ENCODE data around the gene SLC25A10. TPM values are rescaled to one million over a fixed set of nuclear protein-coding genes. Genes with fewer than 3 reads are reported as not detected.

SLC25A10 gene
- polyA plus RNA-seq, 1 donor from 2014 or later = 8.7 TPM

DNA sequence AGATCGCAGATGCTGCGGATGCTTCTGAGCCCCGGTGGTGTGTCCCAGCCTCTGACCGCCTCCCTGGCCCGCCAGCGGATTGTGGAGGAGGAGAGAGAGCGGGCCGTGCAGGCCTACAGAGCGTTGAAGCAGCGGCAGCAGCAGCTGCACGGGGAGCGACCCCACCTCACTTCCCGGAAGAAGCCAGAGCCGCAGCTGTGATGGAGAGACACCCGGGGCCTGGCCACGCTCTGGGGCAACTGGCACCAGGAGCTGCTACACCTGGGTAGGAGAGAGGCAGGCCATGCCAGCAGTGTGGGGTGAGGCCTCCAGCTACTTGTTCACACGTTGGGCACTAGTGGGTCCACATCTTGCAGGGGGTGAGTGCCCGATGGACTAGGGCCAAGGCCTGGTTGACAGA is 39.6 kb upstream of the SLC25A10 start:
- H3K27ac ChIP-seq (ENCODE audit: low read length) = no peak overlapping the region
- no peaks in the 10 kb centered on the region for H3K9me3 ChIP-seq (ENCODE audit: low read length)
- H3K9me2 ChIP-seq (ENCODE audit: insufficient read depth, low read length) = no peaks in the 10 kb centered on the region
- H3K4me2 ChIP-seq (ENCODE audit: low read length) = no peak overlapping the region
- no peaks in the 10 kb centered on the region for H4K20me1 ChIP-seq (ENCODE audit: insufficient read depth)
- no peaks in the 10 kb centered on the region for H3K36me3 ChIP-seq (ENCODE audit: insufficient read depth, low read length)
- H3K4me3 ChIP-seq (ENCODE audit: low read length) = no peak overlapping the region
- no peaks in the 10 kb centered on the region for H3K27me3 ChIP-seq (ENCODE audit: insufficient read depth, low read depth, low read length)
- no peaks in the 10 kb centered on the region for H3F3A ChIP-seq (ENCODE audit: insufficient read depth, low read length, poor library complexity, severe bottlenecking)
- H3K79me2 ChIP-seq (replicated peaks; ENCODE audit: insufficient read depth, low read length) = peaks cover 6% of the 10 kb centered on the region
- TF ChIP-seq MXI1 (conservative IDR thresholded peaks at IDR 0.05; ENCODE audit: poor library complexity, severe bottlenecking) = no peak
- TF ChIP-seq EP300 (conservative IDR thresholded peaks at IDR 0.05; ENCODE audit: poor library complexity, severe bottlenecking) = no peak
- no peak for TF ChIP-seq EZH2 (IDR thresholded peaks at IDR 0.05; ENCODE audit: borderline replicate concordance, insufficient read depth, low read length, poor library complexity, severe bottlenecking)
- TF ChIP-seq TAF1 (IDR thresholded peaks at IDR 0.05; ENCODE audit: low read depth) = no peak
- TF ChIP-seq RAD21 (conservative IDR thresholded peaks at IDR 0.05) = no peak
- TF ChIP-seq, protein P1, sequence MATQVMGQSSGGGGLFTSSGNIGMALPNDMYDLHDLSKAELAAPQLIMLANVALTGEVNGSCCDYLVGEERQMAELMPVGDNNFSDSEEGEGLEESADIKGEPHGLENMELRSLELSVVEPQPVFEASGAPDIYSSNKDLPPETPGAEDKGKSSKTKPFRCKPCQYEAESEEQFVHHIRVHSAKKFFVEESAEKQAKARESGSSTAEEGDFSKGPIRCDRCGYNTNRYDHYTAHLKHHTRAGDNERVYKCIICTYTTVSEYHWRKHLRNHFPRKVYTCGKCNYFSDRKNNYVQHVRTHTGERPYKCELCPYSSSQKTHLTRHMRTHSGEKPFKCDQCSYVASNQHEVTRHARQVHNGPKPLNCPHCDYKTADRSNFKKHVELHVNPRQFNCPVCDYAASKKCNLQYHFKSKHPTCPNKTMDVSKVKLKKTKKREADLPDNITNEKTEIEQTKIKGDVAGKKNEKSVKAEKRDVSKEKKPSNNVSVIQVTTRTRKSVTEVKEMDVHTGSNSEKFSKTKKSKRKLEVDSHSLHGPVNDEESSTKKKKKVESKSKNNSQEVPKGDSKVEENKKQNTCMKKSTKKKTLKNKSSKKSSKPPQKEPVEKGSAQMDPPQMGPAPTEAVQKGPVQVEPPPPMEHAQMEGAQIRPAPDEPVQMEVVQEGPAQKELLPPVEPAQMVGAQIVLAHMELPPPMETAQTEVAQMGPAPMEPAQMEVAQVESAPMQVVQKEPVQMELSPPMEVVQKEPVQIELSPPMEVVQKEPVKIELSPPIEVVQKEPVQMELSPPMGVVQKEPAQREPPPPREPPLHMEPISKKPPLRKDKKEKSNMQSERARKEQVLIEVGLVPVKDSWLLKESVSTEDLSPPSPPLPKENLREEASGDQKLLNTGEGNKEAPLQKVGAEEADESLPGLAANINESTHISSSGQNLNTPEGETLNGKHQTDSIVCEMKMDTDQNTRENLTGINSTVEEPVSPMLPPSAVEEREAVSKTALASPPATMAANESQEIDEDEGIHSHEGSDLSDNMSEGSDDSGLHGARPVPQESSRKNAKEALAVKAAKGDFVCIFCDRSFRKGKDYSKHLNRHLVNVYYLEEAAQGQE (IDR thresholded peaks at IDR 0.05; ENCODE audit: borderline replicate concordance) = no peak
- H3K9ac ChIP-seq (ENCODE audit: low read length) = no peak overlapping the region
- H2AFZ ChIP-seq (ENCODE audit: low read depth, low read length) = no peak overlapping the region

DNA sequence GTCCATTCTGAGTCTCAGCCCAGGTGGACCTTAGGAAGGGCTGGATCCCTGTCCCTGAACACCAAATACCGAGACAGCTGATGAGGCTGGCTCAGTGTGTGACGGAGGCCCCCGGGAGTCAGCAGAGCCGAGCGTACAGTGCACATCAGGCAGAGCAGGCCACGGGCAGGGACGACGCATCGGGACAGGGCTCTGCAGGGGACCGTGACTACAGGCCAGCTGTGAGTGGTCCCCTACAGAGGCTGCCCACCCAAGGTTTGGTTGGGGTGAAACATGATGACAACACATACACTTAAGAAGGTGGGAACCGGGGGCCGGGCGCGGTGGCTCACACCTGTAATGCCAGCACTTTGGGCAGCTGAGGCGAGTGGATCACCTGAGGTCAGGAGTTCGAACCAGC is 39.1 kb upstream of the SLC25A10 start:
- TF ChIP-seq, protein P2, sequence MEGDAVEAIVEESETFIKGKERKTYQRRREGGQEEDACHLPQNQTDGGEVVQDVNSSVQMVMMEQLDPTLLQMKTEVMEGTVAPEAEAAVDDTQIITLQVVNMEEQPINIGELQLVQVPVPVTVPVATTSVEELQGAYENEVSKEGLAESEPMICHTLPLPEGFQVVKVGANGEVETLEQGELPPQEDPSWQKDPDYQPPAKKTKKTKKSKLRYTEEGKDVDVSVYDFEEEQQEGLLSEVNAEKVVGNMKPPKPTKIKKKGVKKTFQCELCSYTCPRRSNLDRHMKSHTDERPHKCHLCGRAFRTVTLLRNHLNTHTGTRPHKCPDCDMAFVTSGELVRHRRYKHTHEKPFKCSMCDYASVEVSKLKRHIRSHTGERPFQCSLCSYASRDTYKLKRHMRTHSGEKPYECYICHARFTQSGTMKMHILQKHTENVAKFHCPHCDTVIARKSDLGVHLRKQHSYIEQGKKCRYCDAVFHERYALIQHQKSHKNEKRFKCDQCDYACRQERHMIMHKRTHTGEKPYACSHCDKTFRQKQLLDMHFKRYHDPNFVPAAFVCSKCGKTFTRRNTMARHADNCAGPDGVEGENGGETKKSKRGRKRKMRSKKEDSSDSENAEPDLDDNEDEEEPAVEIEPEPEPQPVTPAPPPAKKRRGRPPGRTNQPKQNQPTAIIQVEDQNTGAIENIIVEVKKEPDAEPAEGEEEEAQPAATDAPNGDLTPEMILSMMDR (IDR thresholded peaks at IDR 0.05; ENCODE audit: poor library complexity, severe bottlenecking) = no peak
- TF ChIP-seq, protein P1 (IDR thresholded peaks at IDR 0.05; ENCODE audit: borderline replicate concordance) = no peak
- TF ChIP-seq POLR2AphosphoS5 (IDR thresholded peaks at IDR 0.05) (no peak), MXI1 (conservative IDR thresholded peaks at IDR 0.05; ENCODE audit: poor library complexity, severe bottlenecking) (no peak), EP300 (conservative IDR thresholded peaks at IDR 0.05; ENCODE audit: poor library complexity, severe bottlenecking) (no peak), SMC3 (conservative IDR thresholded peaks at IDR 0.05; ENCODE audit: poor library complexity) (no peak), RAD21 (conservative IDR thresholded peaks at IDR 0.05) (no peak), EZH2 (IDR thresholded peaks at IDR 0.05; ENCODE audit: borderline replicate concordance, insufficient read depth, low read length, poor library complexity, severe bottlenecking) (no peak), TAF1 (IDR thresholded peaks at IDR 0.05; ENCODE audit: low read depth) (no peak)
- Histone ChIP-seq H3K4me2 (ENCODE audit: low read length) (no peak overlapping the region), H3K79me2 (replicated peaks; ENCODE audit: insufficient read depth, low read length) (peaks cover 1% of the 10 kb centered on the region), H3K9ac (ENCODE audit: low read length) (no peak overlapping the region), H3K27ac (ENCODE audit: low read length) (no peak overlapping the region), H3K4me3 (ENCODE audit: low read length) (no peak overlapping the region), H3K36me3 (ENCODE audit: insufficient read depth, low read length) (no peaks in the 10 kb centered on the region), H3F3A (ENCODE audit: insufficient read depth, low read length, poor library complexity, severe bottlenecking) (no peaks in the 10 kb centered on the region), H2AFZ (ENCODE audit: low read depth, low read length) (no peak overlapping the region), H3K9me2 (ENCODE audit: insufficient read depth, low read length) (no peaks in the 10 kb centered on the region), H3K27me3 (ENCODE audit: insufficient read depth, low read depth, low read length) (no peaks in the 10 kb centered on the region), H3K9me3 (ENCODE audit: low read length) (no peaks in the 10 kb centered on the region), H4K20me1 (ENCODE audit: insufficient read depth) (no peaks in the 10 kb centered on the region)

All from neural cell (in vitro differentiated cells).